Measurements from ENCODE around the gene PBX3. TPM values are rescaled to one million over a fixed set of nuclear protein-coding genes. Genes with fewer than 3 reads are reported as not detected.
A peak's percentile ranks its signal among the peaks of the same experiment; 100 is the strongest.

The PBX3 gene
- total RNA-seq, 1 donor from 2014 or later: 46.1 TPM

DNA sequence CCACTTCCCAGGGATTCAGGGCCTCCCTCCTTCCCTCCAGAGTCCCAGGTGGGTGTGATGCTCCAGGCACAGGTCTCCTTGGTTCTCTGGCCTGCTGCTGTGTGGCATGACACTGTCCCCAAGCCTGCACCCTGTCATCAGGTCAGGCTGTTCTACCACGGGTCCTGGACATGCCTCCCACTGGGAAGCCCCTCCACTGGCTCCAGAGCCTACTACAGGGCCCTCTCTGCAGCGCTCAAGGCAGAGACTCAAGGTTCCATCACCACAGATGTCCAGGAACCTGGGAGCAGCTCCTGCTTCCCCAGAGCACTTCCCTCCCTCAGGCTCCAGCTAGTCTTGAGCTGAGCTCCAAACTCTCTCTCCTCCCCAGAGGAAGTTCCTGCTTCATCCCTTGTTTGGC, 237.3 kb downstream of the PBX3 start:
- intact Hi-C loops (cut with DNase I): no loop called here
- DNase-seq: no peak
- Histone ChIP-seq H3K36me3 (no peaks in the 10 kb centered on the region), H3K4me3 (no peak overlapping the region), H3K27me3 (ENCODE audit: low read depth) (no peaks in the 10 kb centered on the region), H3K27ac (no peak overlapping the region), H3K9me3 (peaks cover 9% of the 10 kb centered on the region), H3K4me1 (no peaks in the 10 kb centered on the region)
- TF ChIP-seq, protein P1, sequence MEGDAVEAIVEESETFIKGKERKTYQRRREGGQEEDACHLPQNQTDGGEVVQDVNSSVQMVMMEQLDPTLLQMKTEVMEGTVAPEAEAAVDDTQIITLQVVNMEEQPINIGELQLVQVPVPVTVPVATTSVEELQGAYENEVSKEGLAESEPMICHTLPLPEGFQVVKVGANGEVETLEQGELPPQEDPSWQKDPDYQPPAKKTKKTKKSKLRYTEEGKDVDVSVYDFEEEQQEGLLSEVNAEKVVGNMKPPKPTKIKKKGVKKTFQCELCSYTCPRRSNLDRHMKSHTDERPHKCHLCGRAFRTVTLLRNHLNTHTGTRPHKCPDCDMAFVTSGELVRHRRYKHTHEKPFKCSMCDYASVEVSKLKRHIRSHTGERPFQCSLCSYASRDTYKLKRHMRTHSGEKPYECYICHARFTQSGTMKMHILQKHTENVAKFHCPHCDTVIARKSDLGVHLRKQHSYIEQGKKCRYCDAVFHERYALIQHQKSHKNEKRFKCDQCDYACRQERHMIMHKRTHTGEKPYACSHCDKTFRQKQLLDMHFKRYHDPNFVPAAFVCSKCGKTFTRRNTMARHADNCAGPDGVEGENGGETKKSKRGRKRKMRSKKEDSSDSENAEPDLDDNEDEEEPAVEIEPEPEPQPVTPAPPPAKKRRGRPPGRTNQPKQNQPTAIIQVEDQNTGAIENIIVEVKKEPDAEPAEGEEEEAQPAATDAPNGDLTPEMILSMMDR (IDR thresholded peaks at IDR 0.05): no peak
- no peak for ATAC-seq

DNA sequence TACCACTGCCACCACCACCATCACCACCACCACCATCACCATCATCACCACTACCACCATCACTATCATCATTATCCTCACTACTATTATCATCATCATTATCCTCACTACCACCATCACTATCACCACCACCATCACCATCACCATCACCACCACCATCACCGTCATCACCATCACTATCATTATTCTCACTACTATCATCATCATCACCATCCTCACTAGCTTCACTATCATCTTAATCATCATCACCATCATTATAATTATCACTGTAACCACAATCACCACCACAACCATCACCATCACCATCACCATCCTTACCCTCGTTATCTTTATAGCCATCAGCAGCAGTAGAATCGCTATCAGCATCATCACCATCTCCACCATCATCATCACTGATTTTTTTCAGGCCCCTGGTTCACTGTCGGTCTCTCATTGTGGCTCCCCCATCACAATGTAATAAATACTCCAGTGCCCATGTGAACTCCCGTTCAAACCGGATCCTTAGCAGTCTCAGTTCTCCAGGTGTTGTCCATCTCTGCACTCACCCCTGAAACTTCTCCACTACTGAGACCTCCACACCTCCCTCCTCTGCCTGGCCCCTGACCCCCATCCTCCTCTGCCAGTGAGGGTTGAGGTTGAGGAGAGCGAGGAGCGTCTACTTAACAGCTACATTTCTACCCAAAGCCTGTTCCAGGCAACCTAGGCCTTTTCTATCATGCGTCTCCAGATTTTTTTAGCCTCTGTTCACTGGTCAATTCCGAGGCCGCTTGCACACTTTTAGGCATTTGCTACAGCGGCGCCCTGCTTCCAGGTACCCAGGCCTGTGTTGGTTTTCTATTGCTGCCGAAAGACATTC, 238.2 kb downstream of the PBX3 start:
- DNase-seq (no peak), ATAC-seq (no peak)
- Histone ChIP-seq H3K4me3 (no peak overlapping the region), H3K27ac (no peak overlapping the region), H3K27me3 (ENCODE audit: low read depth) (no peaks in the 10 kb centered on the region), H3K36me3 (no peaks in the 10 kb centered on the region), H3K9me3 (no peaks in the 10 kb centered on the region), H3K4me1 (no peaks in the 10 kb centered on the region)
- intact Hi-C loops (cut with DNase I): no loop called here
- TF ChIP-seq, protein P1 (IDR thresholded peaks at IDR 0.05): no peak

DNA sequence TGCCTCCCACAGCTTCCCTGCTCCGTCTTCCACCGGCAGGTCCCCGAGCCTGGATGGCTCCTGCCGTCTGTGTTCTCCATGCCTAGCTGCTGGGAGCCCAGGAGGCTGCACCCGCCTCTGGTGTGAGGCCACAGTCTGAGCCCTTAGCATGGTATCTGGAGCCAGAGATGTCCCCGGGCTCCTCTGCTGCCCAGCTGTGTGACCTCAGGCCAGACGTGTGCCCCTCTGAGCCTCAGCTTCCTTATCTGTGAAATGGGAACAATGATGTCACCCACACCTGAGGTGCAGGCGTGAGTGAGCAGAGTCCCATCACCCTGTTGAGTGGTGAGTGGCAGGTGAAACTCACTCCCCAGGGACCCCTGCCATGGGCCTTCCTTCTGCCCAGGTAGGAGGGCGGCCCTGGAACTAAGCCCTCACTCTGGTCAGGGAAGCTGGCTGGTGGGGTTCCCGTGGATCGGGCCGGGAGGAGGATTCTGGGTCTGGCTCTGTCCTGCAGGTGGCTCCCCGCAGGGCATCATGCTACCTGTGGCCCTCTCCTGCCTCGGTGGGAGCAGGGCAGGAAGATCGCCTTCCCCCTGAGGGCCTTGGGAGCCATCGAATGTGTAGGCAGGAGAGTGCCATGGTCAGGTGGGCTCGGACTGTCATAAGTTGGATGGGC, 239.0 kb downstream of the PBX3 start:
- intact Hi-C loops (cut with DNase I): no loop called here
- H3K36me3 ChIP-seq: no peaks in the 10 kb centered on the region
- H3K4me3 ChIP-seq: no peak overlapping the region
- ATAC-seq (no peak), DNase-seq (no peak)
- H3K4me1 ChIP-seq: no peaks in the 10 kb centered on the region
- H3K27ac ChIP-seq: no peak overlapping the region
- TF ChIP-seq, protein P1 (IDR thresholded peaks at IDR 0.05): no peak
- no peaks in the 10 kb centered on the region for H3K9me3 ChIP-seq
- no peaks in the 10 kb centered on the region for H3K27me3 ChIP-seq (ENCODE audit: low read depth)

DNA sequence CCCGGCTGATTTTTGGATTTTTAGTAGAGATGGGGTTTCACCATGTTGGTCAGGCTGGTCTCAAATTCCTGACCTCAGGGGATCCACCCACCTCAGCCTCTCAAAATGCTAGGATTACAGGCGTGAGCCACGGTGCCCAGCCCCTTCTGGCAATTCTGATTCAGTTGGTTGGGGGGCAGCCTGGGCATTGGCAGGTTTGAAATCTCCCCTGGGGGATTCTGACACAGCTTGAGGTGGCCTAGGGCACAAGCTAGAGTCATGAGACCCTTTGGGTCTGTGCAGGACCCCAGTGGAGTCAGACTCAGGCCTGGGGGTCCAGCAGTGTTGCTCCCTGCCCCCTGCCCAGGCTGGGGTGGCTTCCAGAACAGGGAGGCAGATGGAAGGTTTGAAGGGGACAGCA, 239.8 kb downstream of the PBX3 start:
- Histone ChIP-seq H3K36me3 (no peaks in the 10 kb centered on the region), H3K4me3 (no peak overlapping the region), H3K27me3 (ENCODE audit: low read depth) (no peaks in the 10 kb centered on the region), H3K4me1 (no peaks in the 10 kb centered on the region), H3K27ac (no peak overlapping the region), H3K9me3 (no peaks in the 10 kb centered on the region)
- peak; percentile 19 for DNase-seq
- ATAC-seq: no peak
- intact Hi-C loops (cut with DNase I): no loop called here
- TF ChIP-seq, protein P1 (IDR thresholded peaks at IDR 0.05): no peak

DNA sequence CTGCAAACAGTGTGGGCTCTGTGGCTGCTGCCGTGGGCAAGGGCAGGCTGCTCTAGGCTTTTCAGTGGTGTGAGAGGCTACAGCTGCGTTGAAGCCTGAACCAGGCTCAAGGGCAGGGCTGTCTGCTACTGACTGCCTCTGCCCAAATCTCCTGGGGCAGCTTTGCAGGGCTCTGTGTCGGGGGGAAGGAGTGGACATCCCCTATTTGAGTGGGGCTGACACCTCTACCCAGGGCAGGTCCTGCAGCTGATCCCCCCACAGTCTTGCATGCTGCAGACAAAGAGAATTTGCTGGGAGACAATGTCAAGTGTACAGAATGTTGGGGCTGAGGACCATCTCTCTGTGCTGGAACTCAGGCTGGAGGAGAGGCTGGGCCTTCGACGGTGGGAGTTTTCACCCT, 240.2 kb downstream of the PBX3 start:
- TF ChIP-seq, protein P1 (IDR thresholded peaks at IDR 0.05): no peak
- Histone ChIP-seq H3K4me1 (no peaks in the 10 kb centered on the region), H3K9me3 (no peaks in the 10 kb centered on the region), H3K27me3 (ENCODE audit: low read depth) (no peaks in the 10 kb centered on the region), H3K4me3 (no peak overlapping the region), H3K36me3 (no peaks in the 10 kb centered on the region), H3K27ac (no peak overlapping the region)
- intact Hi-C loops (cut with DNase I): no loop called here
- DNase-seq (no peak), ATAC-seq (no peak)

All from lower lobe of right lung (tissue), 2 donors.